ENCODE measurements around the gene CHRNA10. TPM values are rescaled to one million over a fixed set of nuclear protein-coding genes. Genes with fewer than 3 reads are reported as not detected.

Gene CHRNA10
- total and polyA plus RNA-seq, 2 of the 13 experiments (the other 11 are each of a cell fraction or from before 2014, with no cell fraction given) = 0.53 to 0.71 TPM

GRCh38 chr11:3709977-3710376 lies 38.8 kb upstream of the CHRNA10 start:
- H3K4me1 ChIP-seq (ENCODE audit: insufficient read depth, low read length) = peaks cover 40% of the 10 kb centered on the region
- H3K4me2 ChIP-seq (ENCODE audit: low read depth, low read length) = no peak overlapping the region
- H3K27me3 ChIP-seq (ENCODE audit: control insufficient read depth in 1 of 2, insufficient read depth in 2 of 2, low read length in 2 of 2) = no peaks in the 10 kb centered on the region
- ChIA-PET CTCF (ENCODE audit: low intra/inter-chr PET ratio, low total read pairs) (no interaction called here), POLR2A (no interaction called here)
- ATAC-seq (no peak), FAIRE-seq (no peak), DNase-seq (ENCODE audit: low spot score) (no peak)
- H3K36me3 ChIP-seq (replicated peaks in 1 of 2; ENCODE audit: control insufficient read depth in 1 of 2, insufficient read depth in 2 of 2, low read length in 2 of 2) = peaks cover 4 to 72% of the 10 kb centered on the region in 2 experiments
- no peak overlapping the region for H2AFZ ChIP-seq (ENCODE audit: low read length)
- H3K4me3 ChIP-seq (replicated peaks in 1 of 3; ENCODE audit: insufficient read depth in 1 of 3, low read depth in 2 of 3, low read length in 3 of 3) = no peak overlapping the region
- WGBS (ENCODE audit: low lambda C conversion rate) = 100% methylated on average over 1 of the region's 1 CpG
- no peaks in the 10 kb centered on the region for H3K79me2 ChIP-seq (ENCODE audit: insufficient read depth, low read length)
- H3K27ac ChIP-seq (ENCODE audit: extremely low read length, insufficient read depth, low read length) = no peak overlapping the region
- H3K9me3 ChIP-seq (ENCODE audit: low read length) = no peaks in the 10 kb centered on the region
- intact Hi-C loops (cut with micrococcal nuclease; ENCODE audit: unreplicated experiment) = no loop called here
- H3K9ac ChIP-seq (ENCODE audit: insufficient read depth, low read depth, low read length) = no peak overlapping the region
- in situ Hi-C loops (cut with HindIII; ENCODE audit: extremely low pct_ligation_motif_present, low pct_unique_long_range_greater_than_20kb) = no loop called here
- H4K20me1 ChIP-seq (ENCODE audit: insufficient read depth, low read length) = no peaks in the 10 kb centered on the region; the same call in 1 of the 2 replicates
- no TSS peak for BruUV-seq (replicated peaks)
- TF ChIP-seq IRF9 (CRISPR knock-in tag; IDR thresholded peaks at IDR 0.05; ENCODE audit: borderline replicate concordance) = no peak
- TF ChIP-seq AHDC1 (CRISPR knock-in tag; IDR thresholded peaks at IDR 0.05; ENCODE audit: borderline replicate concordance) = no peak
- no peak for TF ChIP-seq ZNF567 (CRISPR knock-in tag; IDR thresholded peaks at IDR 0.05; ENCODE audit: borderline replicate concordance)
- no peak for TF ChIP-seq SETDB1 (CRISPR knock-in tag; IDR thresholded peaks at IDR 0.05; ENCODE audit: borderline replicate concordance)
- no peak for TF ChIP-seq REST (IDR thresholded peaks at IDR 0.05; ENCODE audit: borderline replicate concordance in 1 of 2, low read depth in 1 of 2, low read length in 2 of 2)
- TF ChIP-seq TEAD2 (CRISPR knock-in tag; IDR thresholded peaks at IDR 0.05) = no peak
- no peak for TF ChIP-seq ZFP90 (CRISPR knock-in tag; IDR thresholded peaks at IDR 0.05; ENCODE audit: borderline replicate concordance)
- no peak for TF ChIP-seq U2AF1 (optimal IDR thresholded peaks at IDR 0.05; ENCODE audit: low read depth, low read length)
- TF ChIP-seq THYN1 (CRISPR knock-in tag; IDR thresholded peaks at IDR 0.05; ENCODE audit: borderline replicate concordance, low read depth) = no peak
- no peak for TF ChIP-seq ATF7-NPFF (CRISPR knock-in tag; IDR thresholded peaks at IDR 0.05; ENCODE audit: low read depth)
- TF ChIP-seq ZNF674 (CRISPR knock-in tag; IDR thresholded peaks at IDR 0.05; ENCODE audit: low read depth) = no peak
- no peak for TF ChIP-seq YEATS4 (CRISPR knock-in tag; IDR thresholded peaks at IDR 0.05; ENCODE audit: borderline replicate concordance)
- no peak for TF ChIP-seq POLR2AphosphoS2 (IDR thresholded peaks at IDR 0.05; ENCODE audit: low read depth, low read length)
- no peak for TF ChIP-seq ZNF101 (CRISPR knock-in tag; IDR thresholded peaks at IDR 0.05; ENCODE audit: borderline replicate concordance, low read depth)
